Activated CD8-positive, alpha-beta memory T cell treated with anti-CD3 and anti-CD28 coated beads, Interleukin-2, amount 50 U/mL, for 1 hour (primary cell): ENCODE measurements around the gene HRAS.

ENCODE experiments used
- DNase-seq: peaks from one replicate; pipeline ENCODE4 v3.0.0-alpha.2; 2020; ENCODE audit errors: extremely low read depth

The HRAS gene

DNA sequence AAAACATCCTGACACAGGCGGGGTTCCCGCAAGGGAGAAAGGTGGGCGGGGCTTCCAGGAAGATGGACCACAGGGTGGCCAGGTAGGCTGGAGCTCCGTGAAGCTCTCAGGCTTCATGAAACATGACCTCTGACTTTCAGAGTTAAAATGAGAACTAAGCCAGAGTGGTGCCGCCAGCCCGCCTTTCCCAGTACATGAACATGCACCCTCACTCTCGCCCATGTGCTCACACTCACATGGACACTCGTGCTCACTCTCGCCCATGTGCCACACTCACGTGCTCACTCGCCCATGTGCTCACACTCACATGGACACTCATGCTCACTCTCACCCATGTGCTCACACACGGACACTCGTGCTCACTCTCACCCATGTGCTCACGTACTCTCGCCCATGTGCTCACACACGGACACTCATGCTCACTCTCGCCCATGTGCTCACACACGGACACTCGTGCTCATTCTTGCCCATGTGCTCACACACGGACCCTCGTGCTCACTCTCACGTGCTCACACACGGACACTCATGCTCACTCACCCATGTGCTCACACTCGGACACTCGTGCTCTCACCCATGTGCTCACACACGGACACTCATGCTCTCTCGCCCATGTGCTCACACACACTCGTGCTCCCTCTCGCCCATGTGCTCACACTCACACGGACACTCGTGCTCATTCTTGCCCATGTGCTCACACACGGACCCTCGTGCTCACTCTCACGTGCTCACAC lies 38.4 kb downstream of the HRAS start:
- DNase-seq = no peak

DNA sequence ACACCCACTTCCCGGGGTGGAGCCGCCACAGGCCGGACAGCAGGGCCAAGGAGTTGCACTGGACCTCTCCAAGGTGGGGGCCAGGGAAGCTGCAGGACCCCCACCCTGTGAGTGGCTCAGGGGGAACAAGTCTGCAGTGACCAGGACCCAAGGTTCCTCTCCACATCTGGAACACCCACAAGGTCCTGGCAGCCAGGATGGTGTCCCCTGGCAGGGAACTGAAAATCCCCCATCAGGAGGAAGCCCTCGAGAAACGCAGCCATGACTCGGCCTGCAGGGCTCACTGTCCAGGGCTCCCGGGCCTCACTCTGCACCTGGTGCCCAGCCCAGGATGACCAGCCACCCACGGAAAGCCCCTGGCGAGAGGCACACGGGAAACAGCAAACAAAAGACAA lies 39.8 kb downstream of the HRAS start:
- DNase-seq = no peak

DNA sequence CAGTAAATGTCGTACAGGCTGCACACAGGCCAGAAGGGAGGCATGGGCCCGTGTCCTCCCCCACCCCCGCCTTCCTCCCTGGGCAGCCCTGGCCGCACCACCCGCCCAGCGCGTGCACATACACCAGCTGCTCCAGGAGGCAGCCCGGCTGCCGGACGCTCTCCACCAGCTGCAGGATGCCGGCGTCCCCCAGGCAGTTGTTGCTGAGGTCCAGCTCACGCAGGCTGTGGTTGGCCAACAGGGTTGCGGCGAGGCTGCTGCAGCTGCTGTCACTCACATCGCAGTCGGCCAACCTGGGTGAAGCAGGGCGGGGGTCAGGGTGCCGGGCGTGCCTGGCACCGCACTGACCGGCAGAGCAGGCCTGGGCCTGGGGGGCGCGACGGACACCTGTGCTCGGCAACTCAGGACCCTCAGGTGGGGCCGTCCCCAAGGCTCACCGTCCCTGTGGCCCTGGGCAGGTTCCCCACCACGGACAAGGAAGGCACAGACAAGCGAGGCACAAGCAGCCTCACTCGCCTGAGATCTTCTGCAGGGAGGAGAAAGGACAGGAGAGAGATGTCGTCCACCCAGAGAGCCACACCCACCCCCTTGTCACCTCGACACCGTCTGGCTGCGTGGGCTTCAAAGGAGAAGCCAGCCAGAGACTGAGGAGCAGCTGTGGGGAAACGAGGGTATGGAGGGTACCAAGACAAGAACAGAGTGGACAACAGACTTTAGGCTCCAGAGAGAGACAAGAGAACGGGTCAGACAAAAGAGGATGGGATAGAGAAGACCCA lies 40.4 kb downstream of the HRAS start:
- DNase-seq = no peak

DNA sequence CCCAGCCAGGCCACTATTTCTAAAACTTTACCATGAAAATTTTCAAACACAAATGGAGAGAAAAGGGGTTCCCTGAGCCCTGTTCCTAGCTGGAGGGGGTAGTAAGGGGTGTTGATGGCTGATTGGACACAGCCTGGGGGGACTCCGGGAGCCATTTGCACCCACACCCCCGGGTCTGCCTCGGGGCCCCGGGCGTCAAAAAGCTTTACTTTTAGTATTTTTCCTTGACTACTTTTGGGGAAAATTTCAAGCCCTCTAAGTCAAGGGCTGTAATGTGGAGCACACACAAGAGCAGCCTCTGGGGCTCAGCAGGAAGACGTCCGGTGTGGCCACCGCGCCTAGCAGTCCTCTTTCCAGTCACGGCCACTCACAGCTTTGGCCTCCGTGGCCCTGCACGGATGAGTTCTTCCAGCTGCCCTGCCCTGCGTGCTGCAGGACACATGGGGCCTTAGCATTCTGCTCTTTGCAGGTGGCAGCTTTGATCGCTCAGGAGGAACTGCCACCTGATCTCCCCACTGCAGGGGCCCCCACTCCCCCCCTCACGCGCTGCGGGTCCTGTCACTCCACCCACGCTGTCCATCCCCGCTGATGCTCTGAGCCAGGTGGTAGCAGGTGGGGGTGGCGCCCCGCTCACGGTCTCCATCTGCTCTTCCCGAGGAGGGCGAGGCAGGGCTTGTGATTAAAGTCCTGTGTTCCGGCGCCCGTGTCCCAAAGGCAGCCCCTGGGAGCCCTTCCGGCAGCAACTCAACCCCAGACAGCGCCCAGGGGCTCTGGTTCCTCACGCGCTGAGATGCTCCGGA lies 42.7 kb downstream of the HRAS start:
- DNase-seq = no peak

DNA sequence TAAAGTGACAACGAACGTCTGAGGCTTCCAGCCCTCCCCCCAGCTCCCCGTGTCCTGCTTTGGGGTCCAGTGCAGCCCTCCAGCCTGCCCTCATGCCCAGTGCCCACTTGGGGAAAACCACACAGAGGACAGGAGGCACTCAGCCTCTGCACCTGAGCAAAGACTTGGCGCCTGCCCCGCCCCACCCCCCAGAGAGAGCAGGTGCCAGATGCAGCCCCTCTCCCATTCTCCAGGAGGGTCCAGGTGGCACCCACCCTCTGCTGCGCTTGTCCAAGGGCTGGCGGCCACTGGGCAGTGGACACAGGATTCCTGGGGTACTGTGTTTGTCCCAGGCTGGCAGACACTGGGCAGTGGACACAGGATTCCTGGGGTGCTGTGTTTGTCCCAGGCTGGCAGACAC lies 44.0 kb downstream of the HRAS start:
- no peak for DNase-seq

DNA sequence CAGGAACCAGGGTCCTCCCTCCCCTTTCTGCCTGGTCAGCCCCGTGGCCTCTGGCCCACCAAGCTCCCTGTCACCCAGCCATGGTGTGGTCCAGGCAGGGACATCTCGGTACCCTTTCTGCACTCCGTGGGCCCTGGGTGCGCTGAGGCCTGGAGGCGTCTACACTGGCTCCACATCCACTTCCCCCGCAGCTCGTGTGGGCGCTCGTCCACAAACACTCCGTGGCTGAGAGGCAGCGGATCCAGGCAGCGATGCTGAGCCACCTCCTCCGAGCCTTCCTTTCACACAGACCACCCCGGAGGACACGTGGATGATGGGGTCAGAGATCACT lies 44.5 kb downstream of the HRAS start:
- DNase-seq = no peak

DNA sequence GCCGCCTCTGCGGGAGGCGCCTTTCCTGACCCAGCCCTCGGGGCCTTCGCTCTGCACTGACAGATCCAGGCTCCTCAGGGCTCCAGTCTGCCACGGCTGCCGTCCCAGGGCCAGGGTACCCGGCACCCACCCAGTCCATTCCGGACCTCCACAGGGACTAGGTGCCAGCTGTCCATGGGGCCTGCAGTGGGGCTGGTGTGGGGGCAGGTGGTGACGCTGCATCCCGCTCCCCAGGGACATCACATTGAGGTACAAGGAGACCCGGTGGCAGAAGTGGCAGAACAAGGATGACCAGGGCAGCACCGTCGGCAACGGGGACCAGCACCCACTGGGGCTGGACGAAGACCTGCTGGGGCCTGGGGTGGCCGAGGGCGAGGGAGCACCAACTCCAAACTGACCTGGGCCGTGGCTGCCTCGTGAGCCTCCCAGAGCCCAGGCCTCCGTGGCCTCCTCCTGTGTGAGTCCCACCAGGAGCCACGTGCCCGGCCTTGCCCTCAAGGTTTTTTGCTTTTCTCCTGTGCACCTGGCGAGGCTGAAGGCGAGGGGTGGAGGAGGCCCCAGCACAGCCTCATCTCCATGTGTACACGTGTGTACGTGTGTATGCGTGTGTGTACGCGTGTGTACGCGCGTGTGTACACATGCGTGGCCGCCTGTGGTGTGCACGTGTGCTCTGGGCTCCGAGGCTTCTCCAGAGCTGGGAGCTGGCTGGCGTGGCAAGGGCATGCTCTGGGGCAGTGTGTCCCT lies 45.0 kb downstream of the HRAS start:
- DNase-seq = no peak

DNA sequence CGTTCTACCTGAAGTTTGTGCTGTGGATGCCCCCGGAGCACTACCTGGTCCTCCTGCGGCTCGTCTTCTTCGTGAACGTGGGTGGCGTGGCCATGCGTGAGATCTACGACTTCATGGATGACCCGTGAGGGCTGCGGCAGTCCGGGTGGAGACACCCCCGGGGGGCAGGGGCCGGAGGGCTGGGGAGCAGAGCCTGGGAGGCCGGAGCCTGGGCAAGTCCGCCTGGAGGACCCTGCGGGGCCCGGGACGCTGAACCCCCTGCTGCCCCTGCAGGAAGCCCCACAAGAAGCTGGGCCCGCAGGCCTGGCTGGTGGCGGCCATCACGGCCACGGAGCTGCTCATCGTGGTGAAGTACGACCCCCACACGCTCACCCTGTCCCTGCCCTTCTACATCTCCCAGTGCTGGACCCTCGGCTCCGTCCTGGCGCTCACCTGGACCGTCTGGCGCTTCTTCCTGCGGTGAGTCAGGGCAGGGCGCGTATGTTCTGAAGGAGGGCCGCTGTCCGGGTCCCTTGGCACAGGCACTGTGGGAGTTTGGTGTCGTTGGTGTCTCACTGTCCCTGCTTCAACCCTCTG lies 45.7 kb downstream of the HRAS start:
- DNase-seq = no peak

DNA sequence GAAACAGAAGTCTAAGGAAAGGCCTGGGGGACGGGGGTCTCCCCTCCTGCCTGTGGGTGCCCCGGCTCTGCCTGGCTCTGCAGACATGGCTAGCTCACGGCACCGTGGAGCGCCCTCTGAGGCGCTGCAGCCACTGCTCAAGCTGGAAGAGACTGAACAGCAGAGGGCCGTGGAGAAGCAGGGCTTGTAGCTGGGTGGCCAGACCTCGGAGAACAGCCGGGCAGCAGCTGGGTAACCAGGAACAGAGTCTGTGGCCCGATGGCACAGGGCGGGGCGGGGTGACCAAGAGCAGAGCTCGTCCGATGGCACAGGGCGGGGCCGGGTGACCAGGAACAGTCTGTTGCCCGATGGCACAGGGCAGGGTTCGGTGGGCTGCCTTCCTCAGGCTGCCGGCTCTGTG lies 46.4 kb downstream of the HRAS start:
- DNase-seq = no peak

DNA sequence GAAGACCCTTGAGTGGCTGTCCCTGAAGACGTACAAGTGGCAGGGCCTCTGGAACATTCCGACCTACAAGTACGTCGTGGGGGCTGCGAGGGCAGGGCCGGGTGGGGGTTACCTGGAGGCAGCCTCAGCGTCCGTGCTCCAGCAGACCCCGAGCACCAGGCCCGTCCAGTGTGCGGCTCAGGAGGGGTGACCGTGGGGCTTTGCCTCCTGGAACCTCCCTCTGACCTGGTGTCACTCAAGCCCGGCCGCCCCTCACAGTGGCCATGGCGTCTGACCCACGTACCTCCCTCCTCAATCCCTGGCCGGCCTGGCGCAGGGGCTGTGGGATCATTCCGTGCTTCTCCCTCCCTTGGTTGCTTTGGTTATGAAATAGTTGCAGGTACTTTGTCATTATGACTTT lies 46.8 kb downstream of the HRAS start:
- DNase-seq = no peak

DNA sequence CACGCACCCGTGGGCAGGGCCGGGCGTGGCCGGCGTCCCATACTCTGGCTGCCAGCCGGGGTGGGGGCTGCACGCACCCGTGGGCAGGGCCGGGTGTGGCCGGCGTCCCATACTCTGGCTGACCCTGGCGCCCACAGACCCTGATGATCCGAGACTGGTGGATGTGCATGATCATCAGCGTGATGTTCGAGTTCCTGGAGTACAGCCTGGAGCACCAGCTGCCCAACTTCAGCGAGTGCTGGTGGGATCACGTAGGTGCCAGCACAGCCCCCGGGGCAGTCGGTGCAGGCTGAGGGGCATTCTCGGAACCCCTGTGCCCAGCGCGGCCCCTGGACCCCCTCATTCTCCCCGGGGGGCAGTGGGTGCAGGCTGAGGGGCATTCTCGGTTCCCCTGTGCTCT lies 47.3 kb downstream of the HRAS start:
- no peak for DNase-seq

DNA sequence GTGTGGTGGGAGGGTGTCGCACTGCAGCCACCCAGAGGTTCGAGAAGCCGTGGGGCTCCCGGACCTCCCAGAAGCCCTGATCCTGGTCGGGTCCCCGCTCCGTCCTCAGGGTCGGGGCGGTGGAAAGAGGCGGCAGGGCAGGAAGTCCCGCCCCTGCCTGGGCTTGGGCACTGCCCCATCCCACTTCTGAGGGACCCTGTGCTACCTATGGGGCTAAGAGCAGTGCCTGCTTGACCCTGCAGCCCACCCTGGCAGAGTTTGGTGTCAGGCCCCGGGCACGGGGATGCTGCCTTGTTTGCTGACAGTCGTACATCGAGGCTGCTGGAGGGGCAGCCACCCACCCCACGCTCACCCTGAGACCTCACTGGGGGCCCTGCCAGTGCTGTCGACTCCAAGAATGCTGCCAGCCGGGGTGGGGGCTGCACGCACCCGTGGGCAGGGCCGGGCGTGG lies 47.8 kb downstream of the HRAS start:
- no peak for DNase-seq

DNA sequence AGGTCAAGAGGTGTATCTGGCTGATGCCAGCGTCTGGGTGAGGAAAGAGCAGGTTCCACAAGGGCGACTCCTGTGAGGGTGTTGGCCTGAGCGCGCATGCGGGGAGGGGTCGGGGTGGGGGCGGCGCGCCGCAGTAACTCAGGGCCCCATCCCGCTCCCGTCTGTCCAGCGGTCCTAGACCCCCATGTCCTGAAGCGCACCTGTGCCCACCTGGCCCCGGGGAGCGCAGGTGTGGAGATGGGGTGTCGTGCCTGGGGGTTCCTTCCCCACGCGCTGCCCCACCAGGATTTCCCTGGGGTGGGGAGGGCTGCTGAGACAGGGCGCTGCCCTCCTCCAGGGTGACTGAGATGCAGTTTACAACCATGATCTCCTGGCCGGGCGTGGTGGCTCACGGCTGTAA lies 49.2 kb downstream of the HRAS start:
- DNase-seq = no peak

DNA sequence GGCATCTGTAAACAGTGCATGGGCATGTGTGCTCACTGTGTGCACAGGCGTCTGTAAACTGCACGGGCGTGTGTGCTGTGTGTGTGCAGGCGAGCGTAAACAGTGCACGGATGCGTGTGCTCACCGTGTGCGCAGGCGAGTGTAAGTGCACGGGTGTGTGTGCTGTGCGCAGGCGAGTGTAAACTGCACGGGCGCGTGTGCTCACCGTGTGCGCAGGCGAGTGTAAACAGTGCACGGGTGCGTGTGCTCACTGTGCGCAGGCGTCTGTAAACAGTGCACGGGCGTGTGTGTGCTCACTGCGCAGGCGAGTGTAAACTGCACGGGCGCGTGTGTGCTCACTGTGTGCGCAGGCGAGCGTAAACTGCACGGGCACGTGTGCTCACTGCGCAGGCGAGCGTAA lies 50.8 kb downstream of the HRAS start:
- no peak for DNase-seq
